ENCODE results near the gene CTDSPL. TPM values are rescaled to one million over a fixed set of nuclear protein-coding genes. Genes with fewer than 3 reads are reported as not detected.

Gene CTDSPL
- total and polyA plus RNA-seq, 2 of the 8 experiments (the other 6 are each of a cell fraction or from before 2014, with no cell fraction given) = 20.3 to 42.2 TPM

DNA sequence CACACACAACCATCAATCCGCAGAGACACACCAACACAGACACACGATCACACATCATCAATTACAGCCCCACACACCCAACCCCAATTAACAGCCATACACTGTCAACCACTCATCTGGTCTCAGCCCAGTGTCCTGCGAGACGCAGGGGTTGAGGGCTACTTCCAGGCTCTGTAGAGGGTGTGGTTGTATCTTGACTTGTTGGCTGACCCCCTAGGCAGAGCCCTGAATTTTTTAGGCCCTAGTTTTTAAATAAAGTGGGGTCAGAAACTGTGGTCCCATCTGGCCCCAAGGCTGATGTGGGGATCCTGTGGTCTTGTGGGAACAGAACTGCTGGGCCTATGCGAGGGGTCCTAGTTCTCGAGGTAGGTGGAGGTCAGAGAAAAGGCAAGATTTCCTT lies 138.2 kb downstream of the CTDSPL start:
- Histone ChIP-seq H3K4me3 (ENCODE audit: extremely low read depth in 1 of 4, insufficient read depth in 2 of 4, low read depth in 3 of 4, low read length in 4 of 4) (no peak overlapping the region), H2BK120ac (replicated peaks; ENCODE audit: low read depth, low read length) (no peak overlapping the region), H3K79me2 (ENCODE audit: control insufficient read depth in 1 of 2, insufficient read depth in 2 of 2, low read length in 2 of 2) (no peaks in the 10 kb centered on the region)

More for the DNA sequence above, 138.2 kb downstream of the CTDSPL start:
- H3K27ac ChIP-seq (ENCODE audit: low read depth, low read length) = no peak overlapping the region
- ChIA-PET CTCF (ENCODE audit: partially characterized antibody) (interaction anchor here (0.6 kb wide), 1 partner anchor 1443 kb away, joined by 3 read pairs; no protein-coding TSS in a partner anchor), POLR2A (ENCODE audit: partially characterized antibody) (interaction anchor here (0.7 kb wide), 1 partner anchor 144 kb away, joined by 3 read pairs; no protein-coding TSS in a partner anchor)
- H3K36me3 ChIP-seq (ENCODE audit: control insufficient read depth in 2 of 4, insufficient read depth in 4 of 4, low read length in 3 of 4) = peaks cover 0 to 2% (median under 1%) of the 10 kb centered on the region in 4 experiments; a peak in 1 of 8 replicates
- peak overlapping the region in 1 of 2 experiments; percentile 91; a peak in 1 of 4 replicates for H3K4me2 ChIP-seq (ENCODE audit: insufficient read depth in 1 of 2, low read depth in 2 of 2, low read length in 2 of 2)
- H2AK5ac ChIP-seq (ENCODE audit: low read depth, low read length) = no peak overlapping the region
- no peak overlapping the region for H2AFZ ChIP-seq (ENCODE audit: low read length)
- H3K23ac ChIP-seq (ENCODE audit: insufficient read length) = no peak overlapping the region
- 87% methylated on average over 6 of the region's 6 CpGs; no CpG with 5 or more reads in 1 of the 2 experiments for WGBS, 2 experiments (ENCODE audit: extremely low coverage in 1 of 2, insufficient coverage in 1 of 2, insufficient read length in 1 of 2, insufficient replicate concordance in 2 of 2, low coverage in 1 of 2, low lambda C conversion rate in 2 of 2, missing lambda C conversion rate in 1 of 2)
- H4K8ac ChIP-seq (ENCODE audit: extremely low read depth, insufficient read depth, low read length) = no peak overlapping the region
- H3K4ac ChIP-seq (replicated peaks; ENCODE audit: insufficient read length, low read depth, low read length) = no peak overlapping the region
- H2BK20ac ChIP-seq (ENCODE audit: low read length) = no peak overlapping the region
- no peak overlapping the region for H3K18ac ChIP-seq (ENCODE audit: extremely low read depth, low read length)
- peaks cover 0 to 6% of the 10 kb centered on the region in 2 experiments for H4K20me1 ChIP-seq (replicated peaks in 1 of 2; ENCODE audit: control insufficient read depth in 1 of 2, insufficient read depth in 2 of 2, low read length in 2 of 2)
- H3K9ac ChIP-seq (replicated peaks in 1 of 4; ENCODE audit: extremely low read depth in 1 of 4, low read depth in 3 of 4, low read length in 3 of 4) = no peak overlapping the region
- H3K14ac ChIP-seq (ENCODE audit: insufficient read length) = no peak overlapping the region
- DNase-seq (ENCODE audit: low read depth in 1 of 2, low spot score in 2 of 2) (no peak), FAIRE-seq (no peak)
- H3K56ac ChIP-seq (replicated peaks; ENCODE audit: insufficient read length, low read depth, low read length) = no peak overlapping the region
- no peak overlapping the region for H2BK5ac ChIP-seq (ENCODE audit: low read depth, low read length)
- H3K23me2 ChIP-seq (ENCODE audit: low read depth, low read length) = peaks cover 5% of the 10 kb centered on the region; the same call in 1 of the 2 replicates
- peaks cover 0 to 10% (median 7%) of the 10 kb centered on the region in 4 experiments; a peak in 6 of 7 replicates for H3K4me1 ChIP-seq (replicated peaks in 1 of 4; ENCODE audit: control insufficient read depth in 3 of 4, insufficient read depth in 4 of 4, low read length in 3 of 4)
- no peak for TF ChIP-seq CREB1 (IDR thresholded peaks at IDR 0.05)
- no peak for TF ChIP-seq RXRA (IDR thresholded peaks at IDR 0.05; ENCODE audit: insufficient read depth, low read depth, low read length)
- TF ChIP-seq, protein P1, sequence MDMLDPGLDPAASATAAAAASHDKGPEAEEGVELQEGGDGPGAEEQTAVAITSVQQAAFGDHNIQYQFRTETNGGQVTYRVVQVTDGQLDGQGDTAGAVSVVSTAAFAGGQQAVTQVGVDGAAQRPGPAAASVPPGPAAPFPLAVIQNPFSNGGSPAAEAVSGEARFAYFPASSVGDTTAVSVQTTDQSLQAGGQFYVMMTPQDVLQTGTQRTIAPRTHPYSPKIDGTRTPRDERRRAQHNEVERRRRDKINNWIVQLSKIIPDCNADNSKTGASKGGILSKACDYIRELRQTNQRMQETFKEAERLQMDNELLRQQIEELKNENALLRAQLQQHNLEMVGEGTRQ (IDR thresholded peaks at IDR 0.05; ENCODE audit: low read length) = no peak
- TF ChIP-seq CBX5 (IDR thresholded peaks at IDR 0.05; ENCODE audit: low read depth, low read length) = no peak
- no peak for TF ChIP-seq GTF2F1 (IDR thresholded peaks at IDR 0.05; ENCODE audit: borderline replicate concordance, low read depth, low read length)
- TF ChIP-seq MAFK (IDR thresholded peaks at IDR 0.05; ENCODE audit: low read depth, low read length) = no peak
- TF ChIP-seq KDM5A (IDR thresholded peaks at IDR 0.05; ENCODE audit: low read length) = no peak
- TF ChIP-seq RNF2 (IDR thresholded peaks at IDR 0.05; ENCODE audit: borderline replicate concordance, low read depth, low read length, missing control alignments, poor library complexity, severe bottlenecking) = no peak
- no peak for TF ChIP-seq CHD2 (IDR thresholded peaks at IDR 0.05; ENCODE audit: low read length)
- TF ChIP-seq SP1 (IDR thresholded peaks at IDR 0.05; ENCODE audit: low read depth, low read length) = no peak
- TF ChIP-seq CTBP2 (IDR thresholded peaks at IDR 0.05; ENCODE audit: borderline replicate concordance, insufficient read depth, insufficient read length, low read length) = no peak
- no peaks in the 10 kb centered on the region for H3K9me3 ChIP-seq (ENCODE audit: insufficient read depth in 2 of 2, low read depth in 1 of 2, low read length in 1 of 2)
- no peak overlapping the region for H4K5ac ChIP-seq (ENCODE audit: insufficient read length, low read depth, low read length)
- no peaks in the 10 kb centered on the region; the same call in 1 of the 2 replicates for H3K79me1 ChIP-seq (ENCODE audit: low read depth, low read length)
- H2BK12ac ChIP-seq (ENCODE audit: low read depth, low read length) = no peak overlapping the region; the same call in 1 of the 2 replicates
- H4K91ac ChIP-seq (replicated peaks; ENCODE audit: insufficient read length, low read length) = no peak overlapping the region
- peak overlapping the region; percentile 11; the same call in 1 of the 2 replicates for H2BK15ac ChIP-seq (ENCODE audit: low read length)
- peaks cover 0 to 13% (median 5%) of the 10 kb centered on the region in 4 experiments; a peak in 2 of 7 replicates for H3K27me3 ChIP-seq (replicated peaks in 1 of 4; ENCODE audit: control insufficient read depth in 3 of 4, extremely low read depth in 1 of 4, insufficient read depth in 3 of 4, low read length in 3 of 4)
